GM13976 (cell line): ENCODE data around the gene LSS.

Source experiments
- DNase-seq: peaks from one replicate; pipeline ENCODE4 v3.0.0; 2012; ENCODE audit warnings: low spot score
- CTCF ChIP-seq: IDR thresholded peaks from 2 replicates; pipeline ENCODE4 v1.5.1; 2012; ENCODE audit warnings: borderline replicate concordance, mild to moderate bottlenecking; ENCODE audit not compliant: insufficient read depth; ENCODE audit errors: extremely low read depth, missing control alignments, control extremely low read depth
- in situ Hi-C: fragments of 300-500 bp; cut with MboI; formaldehyde crosslinking; loops from one replicate; pipeline ENCODE4 v1.12.0; 2022; ENCODE audit warnings: low sequenced_read_pairs, mixed read lengths, inconsistent platforms; ENCODE audit not compliant: unreplicated experiment

The LSS gene

GRCh38 chr21:46196733-46197132 lies 31.8 kb downstream of the LSS start:
- in situ Hi-C loops = no loop called here
- no peak for TF ChIP-seq CTCF
- DNase-seq = no peak

- no peak for TF ChIP-seq CTCF
- no peak for DNase-seq
- in situ Hi-C loops = no loop called here
These were observed 32.9 kb downstream of the LSS start for GRCh38 chr21:46195595-46196195.

GRCh38 chr21:46194374-46195334 lies 33.9 kb downstream of the LSS start:
- DNase-seq = no peak
- in situ Hi-C loops = no loop called here
- no peak for TF ChIP-seq CTCF

- no peak for DNase-seq
- in situ Hi-C loops = no loop called here
- TF ChIP-seq CTCF = no peak
These were observed 34.7 kb downstream of the LSS start for GRCh38 chr21:46193829-46194373.

GRCh38 chr21:46191686-46192575 lies 36.6 kb downstream of the LSS start:
- in situ Hi-C loops = no loop called here
- DNase-seq = no peak
- no peak for TF ChIP-seq CTCF

- in situ Hi-C loops = no loop called here
- no peak for DNase-seq
- TF ChIP-seq CTCF = no peak
These were observed 37.3 kb downstream of the LSS start for GRCh38 chr21:46191257-46191685.
